Liver (tissue), 3 donors: Measurements from ENCODE around the gene GATA3.

Experiments
- RAD21 ChIP-seq, 2 donors: IDR thresholded peaks; 2 replicates each; pipeline ENCODE4 v1.6.1; 2016; ENCODE audit warnings: antibody characterized with exemption in 2 of 2, mild to moderate bottlenecking in 2 of 2
- TAF1 ChIP-seq: conservative IDR thresholded peaks from 2 replicates; pipeline ENCODE4 v1.6.1; 2016; ENCODE audit warnings: antibody characterized with exemption, mild to moderate bottlenecking
- TF ChIP-seq, protein P1 (sequence below): fragments of 150-350 bp; IDR thresholded peaks from 2 replicates; pipeline ENCODE4 v1.5.1; 2017; ENCODE audit warnings: improper control_type of control experiment, low read depth, low read length; ENCODE audit not compliant: missing input control
- donor health status: healthy.
- donor health status: healthy.

GRCh38 chr10:8104005-8104404 is 49.5 kb downstream of the GATA3 start:
- TF ChIP-seq, protein P1, sequence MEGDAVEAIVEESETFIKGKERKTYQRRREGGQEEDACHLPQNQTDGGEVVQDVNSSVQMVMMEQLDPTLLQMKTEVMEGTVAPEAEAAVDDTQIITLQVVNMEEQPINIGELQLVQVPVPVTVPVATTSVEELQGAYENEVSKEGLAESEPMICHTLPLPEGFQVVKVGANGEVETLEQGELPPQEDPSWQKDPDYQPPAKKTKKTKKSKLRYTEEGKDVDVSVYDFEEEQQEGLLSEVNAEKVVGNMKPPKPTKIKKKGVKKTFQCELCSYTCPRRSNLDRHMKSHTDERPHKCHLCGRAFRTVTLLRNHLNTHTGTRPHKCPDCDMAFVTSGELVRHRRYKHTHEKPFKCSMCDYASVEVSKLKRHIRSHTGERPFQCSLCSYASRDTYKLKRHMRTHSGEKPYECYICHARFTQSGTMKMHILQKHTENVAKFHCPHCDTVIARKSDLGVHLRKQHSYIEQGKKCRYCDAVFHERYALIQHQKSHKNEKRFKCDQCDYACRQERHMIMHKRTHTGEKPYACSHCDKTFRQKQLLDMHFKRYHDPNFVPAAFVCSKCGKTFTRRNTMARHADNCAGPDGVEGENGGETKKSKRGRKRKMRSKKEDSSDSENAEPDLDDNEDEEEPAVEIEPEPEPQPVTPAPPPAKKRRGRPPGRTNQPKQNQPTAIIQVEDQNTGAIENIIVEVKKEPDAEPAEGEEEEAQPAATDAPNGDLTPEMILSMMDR = no peak
- TF ChIP-seq RAD21 (IDR thresholded peaks at IDR 0.05) (no peak), TAF1 (no peak)
